Smooth muscle cell (in vitro differentiated cells): ENCODE data around the gene ACO2. TPM values are rescaled to one million over a fixed set of nuclear protein-coding genes. Genes with fewer than 3 reads are reported as not detected.

Experiments
- DNase-seq: peaks from one replicate; lab custom pipeline; 2025; ENCODE audit not compliant: unreplicated experiment; lab: John Stamatoyannopoulos, UW
- H2AFZ ChIP-seq: fragments of 200-600 bp; sonication (generic); 2 replicates; pipeline ENCODE4 v1.6.0; 2016; ENCODE audit warnings: antibody characterized with exemption, low read depth, mild to moderate bottlenecking
- H3F3A ChIP-seq: fragments of 200-600 bp; sonication (generic); 2 replicates; pipeline ENCODE4 v1.6.0; 2017; ENCODE audit warnings: antibody characterized with exemption, low read depth
- H3K27ac ChIP-seq: fragments of 200-600 bp; sonication (generic); 2 replicates; pipeline ENCODE4 v1.5.1; 2016; ENCODE audit warnings: low read depth, mild to moderate bottlenecking
- H3K27me3 ChIP-seq: fragments of 200-600 bp; sonication (generic); 2 replicates; pipeline ENCODE4 v1.6.1; 2016; ENCODE audit warnings: low read depth, mild to moderate bottlenecking
- H3K36me3 ChIP-seq: fragments of 200-600 bp; sonication (generic); 2 replicates; pipeline ENCODE4 v1.5.1; 2016; ENCODE audit warnings: low read depth
- H3K4me1 ChIP-seq: fragments of 200-600 bp; sonication (generic); 2 replicates; pipeline ENCODE4 v1.5.1; 2016; ENCODE audit warnings: low read depth
- H3K4me2 ChIP-seq: fragments of 200-600 bp; sonication (generic); 2 replicates; pipeline ENCODE4 v1.6.0; 2016; ENCODE audit warnings: mild to moderate bottlenecking
- H3K4me3 ChIP-seq: fragments of 200-600 bp; sonication (generic); 2 replicates; pipeline ENCODE4 v1.5.1; 2016; ENCODE audit warnings: mild to moderate bottlenecking
- H3K79me2 ChIP-seq: fragments of 200-600 bp; sonication (generic); 2 replicates; pipeline ENCODE4 v1.6.0; 2016; ENCODE audit warnings: low read depth, mild to moderate bottlenecking
- H3K9ac ChIP-seq: fragments of 200-600 bp; sonication (generic); 2 replicates; pipeline ENCODE4 v1.6.0; 2016; ENCODE audit warnings: low read depth
- H3K9me3 ChIP-seq: fragments of 200-600 bp; sonication (generic); replicated peaks from 2 replicates; pipeline ENCODE4 v1.5.1; 2016; ENCODE audit warnings: low read depth
- H4K20me1 ChIP-seq: fragments of 200-600 bp; sonication (generic); 2 replicates; pipeline ENCODE4 v1.6.0; 2016; ENCODE audit warnings: low read depth
- CTCF ChIP-seq: fragments of 200-600 bp; sonication (generic); IDR thresholded peaks from 2 replicates; pipeline ENCODE4 v1.5.1; 2017; ENCODE audit warnings: borderline replicate concordance, mild to moderate bottlenecking, antibody characterized with exemption; ENCODE audit not compliant: insufficient read depth, poor library complexity, severe bottlenecking
- WGBS: methylation state at CpG from one replicate; pipeline ENCODE4 v1.1.7; 2016; ENCODE audit warnings: low lambda C conversion rate; 5-methylcytosine and 5-hydroxymethylcytosine counted together
- polyA plus RNA-seq: library from polyadenylated mRNA; unstranded; fragments of >200 nt; fragmentation: Nextera tagmentation; extraction: Ambion mirVana; gene quantifications from 2 replicates; pipeline ENCODE4 v1.2.1, GENCODE V29; 2016
- total RNA-seq: library from RNA; depleted of rRNA; stranded (reverse); fragments of >200 nt; gene quantifications from 2 replicates; pipeline ENCODE4 v1.2.3, GENCODE V29; 2014

ACO2 gene
- total and polyA plus RNA-seq, 2 experiments from 2014 or later, result 33.0 to 72.1 TPM

DNA sequence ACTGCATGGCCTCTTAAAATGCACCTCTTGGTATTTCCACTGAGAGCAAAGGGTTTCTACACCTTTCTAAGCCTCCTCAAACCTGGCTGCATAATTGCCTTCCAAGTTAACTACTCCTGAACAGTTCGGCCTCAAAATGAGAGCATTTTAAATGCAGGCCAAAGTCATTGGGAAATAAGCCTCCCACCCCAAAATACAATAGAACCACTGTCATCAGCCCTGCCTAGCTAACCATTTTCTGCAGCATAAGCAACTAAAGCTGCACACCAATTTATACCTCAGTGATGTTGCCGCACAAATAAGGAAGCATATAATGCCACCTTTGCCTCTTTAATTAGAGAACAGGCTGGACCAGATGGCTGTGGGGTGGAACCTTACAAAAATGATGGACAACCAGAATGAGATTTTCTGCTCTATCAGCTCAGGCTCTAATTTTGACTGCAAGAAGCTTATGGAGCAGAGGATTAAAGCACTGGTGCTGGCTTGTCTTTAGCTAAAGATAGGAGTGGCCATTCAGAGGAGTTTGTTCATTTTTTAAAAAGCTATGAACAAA lies 26.6 kb upstream of the ACO2 start:
- TF ChIP-seq CTCF, result no peak
- H3K9me3 ChIP-seq, result no peaks in the 10 kb centered on the region
- no peak overlapping the region for H3K9ac ChIP-seq
- no peaks in the 10 kb centered on the region for H3K36me3 ChIP-seq
- no peak overlapping the region for H3K4me3 ChIP-seq
- no peak overlapping the region for H3K4me2 ChIP-seq
- H3K27me3 ChIP-seq, result no peaks in the 10 kb centered on the region
- H3K4me1 ChIP-seq, result peaks cover 7% of the 10 kb centered on the region
- no peaks in the 10 kb centered on the region for H3F3A ChIP-seq
- 91% methylated on average over 2 of the region's 2 CpGs for WGBS
- H2AFZ ChIP-seq, result no peak overlapping the region
- peaks cover 85% of the 10 kb centered on the region for H3K79me2 ChIP-seq
- DNase-seq, result no peak
- H4K20me1 ChIP-seq, result peaks cover 79% of the 10 kb centered on the region
- H3K27ac ChIP-seq, result peak overlapping the region; percentile 5

DNA sequence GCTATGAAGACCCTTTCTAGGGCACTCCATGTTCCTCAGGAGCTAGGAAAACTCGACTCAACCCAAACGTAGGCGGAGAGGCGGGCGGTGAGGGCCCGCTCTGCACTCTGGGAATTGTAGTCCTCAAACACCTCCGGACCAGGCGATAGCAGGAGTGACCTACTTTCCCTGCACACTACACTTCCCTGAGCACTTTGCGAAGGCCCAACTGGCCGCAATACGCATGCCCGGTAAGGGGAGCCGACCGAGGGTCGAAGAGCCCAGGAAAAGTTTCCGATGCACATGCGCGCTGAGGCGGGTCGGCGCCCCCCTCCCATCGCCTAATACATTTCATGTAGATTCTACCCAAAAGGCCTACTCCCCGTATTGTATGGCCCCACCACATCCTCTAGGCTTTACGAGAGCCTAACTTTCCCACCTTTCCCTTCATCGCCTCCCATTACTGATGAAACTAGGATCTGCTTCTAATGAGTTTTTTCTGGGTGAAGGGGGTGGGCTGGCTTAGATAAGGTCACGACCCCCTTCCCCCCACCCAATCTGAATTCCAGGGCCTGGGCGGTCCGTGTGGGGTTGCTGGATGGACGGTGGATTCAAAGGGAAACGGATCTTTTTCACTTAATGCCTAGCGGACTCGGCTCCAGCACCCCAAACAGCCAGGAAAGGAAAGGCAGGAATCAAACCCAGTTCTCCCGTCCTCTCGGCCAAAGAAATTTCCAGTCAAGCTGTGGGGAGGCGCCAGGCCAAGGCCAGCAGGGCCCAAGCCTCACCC lies 24.4 kb upstream of the ACO2 start:
- Histone ChIP-seq H3K4me2 (peak overlapping the region; percentile 86), H3K9me3 (no peaks in the 10 kb centered on the region), H4K20me1 (peaks cover 57% of the 10 kb centered on the region), H3F3A (peaks cover 5% of the 10 kb centered on the region), H3K36me3 (no peaks in the 10 kb centered on the region), H3K27me3 (no peaks in the 10 kb centered on the region), H2AFZ (peak overlapping the region; percentile 54), H3K27ac (peak overlapping the region; percentile 73), H3K4me3 (peak overlapping the region; percentile 89), H3K9ac (peak overlapping the region; percentile 94), H3K4me1 (peaks cover 11% of the 10 kb centered on the region), H3K79me2 (peaks cover 66% of the 10 kb centered on the region)
- peak; percentile 80 for DNase-seq
- 1% methylated on average over 35 of the region's 35 CpGs for WGBS
- TF ChIP-seq CTCF, result no peak

- peaks cover 11% of the 10 kb centered on the region for H3K4me1 ChIP-seq
These were observed 23.5 kb upstream of the ACO2 start for GRCh38 chr22:41445129-41446056.

More at GRCh38 chr22:41445129-41446056, 23.5 kb upstream of the ACO2 start:
- H2AFZ ChIP-seq, result no peak overlapping the region
- DNase-seq, result no peak
- no peaks in the 10 kb centered on the region for H3K27me3 ChIP-seq
- peak overlapping the region; percentile 94 for H3K9ac ChIP-seq
- H3K4me2 ChIP-seq, result peak overlapping the region; percentile 86
- no peaks in the 10 kb centered on the region for H3K9me3 ChIP-seq
- WGBS, result under 1% methylated on average over 22 of the region's 22 CpGs
- no peak for TF ChIP-seq CTCF
- H3F3A ChIP-seq, result peaks cover 5% of the 10 kb centered on the region
- peak overlapping the region; percentile 89 for H3K4me3 ChIP-seq
- peak overlapping the region; percentile 73 for H3K27ac ChIP-seq
- H3K79me2 ChIP-seq, result peaks cover 58% of the 10 kb centered on the region
- H3K36me3 ChIP-seq, result no peaks in the 10 kb centered on the region
- peaks cover 48% of the 10 kb centered on the region for H4K20me1 ChIP-seq
